ENCODE results near the gene CSAD.

DNA sequence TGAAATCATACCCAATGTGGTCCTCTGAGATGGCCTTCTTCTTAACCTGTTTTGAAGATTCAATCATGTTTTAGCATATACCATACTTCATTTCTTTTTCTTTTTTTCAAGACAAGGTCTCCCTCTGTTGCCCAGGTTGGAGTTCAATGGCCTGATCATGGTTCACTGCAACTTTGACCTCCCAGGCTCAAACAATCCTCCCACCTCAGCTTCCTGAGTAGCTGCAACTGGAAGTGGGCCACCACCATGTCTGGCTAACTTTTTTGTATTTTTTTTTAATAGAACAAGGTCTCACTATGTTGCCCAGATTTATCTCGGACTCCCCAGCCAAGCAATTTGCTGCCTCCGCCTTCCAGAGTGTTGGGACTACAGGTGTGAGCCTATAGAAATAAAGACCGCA is 47.0 kb downstream of the CSAD start:
- no peak for TF ChIP-seq LEF1 (IDR thresholded peaks at IDR 0.05; ENCODE audit: borderline replicate concordance)
- TF ChIP-seq ELF4 (IDR thresholded peaks at IDR 0.05): no peak
- no peak for TF ChIP-seq FOXM1 (IDR thresholded peaks at IDR 0.05; ENCODE audit: borderline replicate concordance)
- TF ChIP-seq ZNF384 (IDR thresholded peaks at IDR 0.05): no peak
- no peak for TF ChIP-seq ARNT (IDR thresholded peaks at IDR 0.05)
- no peak for TF ChIP-seq SP1 (IDR thresholded peaks at IDR 0.05)
- TF ChIP-seq SUZ12 (IDR thresholded peaks at IDR 0.05): no peak
- no peak for TF ChIP-seq BHLHE40 (IDR thresholded peaks at IDR 0.05; ENCODE audit: borderline replicate concordance)

Data from HEK293T (cell line).